ENCODE measurements around the gene CHL1. TPM values are rescaled to one million over a fixed set of nuclear protein-coding genes. Genes with fewer than 3 reads are reported as not detected.

Gene CHL1
- total and polyA plus RNA-seq, 8 donors, result 0.62 to 25.3 (median 10.5) TPM

GRCh38 chr3:217948-218347 lies 21.4 kb downstream of the CHL1 start:
- H3K9me3 ChIP-seq, result peaks cover 0 to 3% (median 0%) of the 10 kb centered on the region in 4 donors
- intact Hi-C loops (cut with DNase I; ENCODE audit: low total_unique reads), result no loop called here
- WGBS, 5 donors, result 50 to 85% (median 67%) methylated on average over 2 of the region's 2 CpGs

DNA sequence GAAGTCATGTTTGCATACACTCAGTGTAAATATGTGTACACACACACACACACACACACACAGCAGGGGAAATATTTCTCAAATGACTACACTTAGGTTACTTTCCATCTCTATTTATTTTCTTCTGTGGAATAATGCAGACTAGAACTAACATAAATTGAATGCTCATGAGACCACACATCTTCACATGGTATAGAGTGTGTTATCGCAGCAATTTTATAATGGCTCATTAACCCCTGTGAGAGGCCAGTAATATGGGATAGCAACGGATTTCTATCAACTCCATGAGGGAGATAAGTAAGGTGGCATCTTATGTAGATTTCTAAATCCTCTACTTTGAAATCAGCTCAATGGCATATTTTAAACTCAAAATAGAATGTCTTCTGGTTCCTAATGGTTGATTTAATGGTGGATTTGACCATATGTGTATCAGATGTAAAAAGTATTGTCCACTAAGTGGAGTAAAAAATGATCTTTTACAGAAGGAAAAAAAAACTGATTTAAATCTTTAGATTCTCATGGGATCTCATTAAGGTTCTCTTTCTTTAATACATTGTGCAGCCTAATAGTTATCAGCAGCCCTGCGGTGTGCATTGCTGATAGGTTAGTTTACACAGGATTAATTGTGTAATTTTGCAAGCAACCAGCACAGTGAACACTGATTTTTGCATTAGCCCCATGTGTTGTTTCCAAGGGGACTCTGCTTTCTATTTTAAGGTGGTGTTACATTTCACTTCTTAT lies 32.0 kb downstream of the CHL1 start:
- Histone ChIP-seq H3K27ac (no peak overlapping the region), H3K4me1 (no peaks in the 10 kb centered on the region), H3K9me3 (peaks cover 0 to 15% (median 8%) of the 10 kb centered on the region in 4 donors), H3K36me3 (no peaks in the 10 kb centered on the region), H3K27me3 (no peaks in the 10 kb centered on the region), H3K4me3 (no peak overlapping the region)
- no peak for DNase-seq
- TF ChIP-seq POLR2A (IDR thresholded peaks at IDR 0.05) (no peak), POLR2AphosphoS5 (IDR thresholded peaks at IDR 0.05) (no peak), EP300 (IDR thresholded peaks at IDR 0.05) (no peak)
- WGBS, 5 donors, result 50 to 67% (median 56%) methylated on average over 3 of the region's 3 CpGs
- intact Hi-C loops (cut with DNase I; ENCODE audit: low total_unique reads), result no loop called here

More at GRCh38 chr3:217948-218347, 21.4 kb downstream of the CHL1 start:
- TF ChIP-seq CTCF (IDR thresholded peaks at IDR 0.05), result no peak
- no peak for TF ChIP-seq POLR2AphosphoS5 (IDR thresholded peaks at IDR 0.05)
- no peak for TF ChIP-seq EP300 (IDR thresholded peaks at IDR 0.05)
- TF ChIP-seq POLR2A (IDR thresholded peaks at IDR 0.05), result no peak
- no peak overlapping the region for H3K27ac ChIP-seq
- H3K36me3 ChIP-seq, result no peaks in the 10 kb centered on the region
- no peak overlapping the region for H3K4me3 ChIP-seq
- no peaks in the 10 kb centered on the region for H3K27me3 ChIP-seq
- DNase-seq, result no peak
- no peaks in the 10 kb centered on the region for H3K4me1 ChIP-seq

DNA sequence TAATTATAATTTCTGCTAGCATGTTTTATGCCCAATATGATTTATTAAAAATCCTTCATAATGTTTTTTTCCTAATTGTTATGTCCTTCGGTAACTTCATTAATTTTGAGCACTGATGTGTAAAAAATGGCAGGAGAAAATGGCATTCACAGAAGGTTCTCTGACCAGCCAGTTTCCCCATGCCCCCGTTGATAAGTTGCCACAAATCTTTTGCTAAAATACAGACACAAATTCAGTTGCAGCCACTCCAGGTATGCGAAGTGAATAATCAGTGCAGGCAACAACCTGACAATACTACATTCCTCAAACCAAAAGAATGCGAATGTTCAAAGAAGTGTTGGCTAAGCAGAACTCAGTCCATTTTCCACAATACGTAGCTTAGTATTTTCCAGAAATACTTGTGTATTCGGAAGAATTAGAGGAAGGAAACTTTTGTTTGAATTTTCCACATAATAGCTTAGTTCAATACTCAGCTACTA lies 32.7 kb downstream of the CHL1 start:
- no peaks in the 10 kb centered on the region for H3K27me3 ChIP-seq
- no peaks in the 10 kb centered on the region for H3K4me1 ChIP-seq
- 35 to 55% (median 44%) methylated on average over 6 of the region's 6 CpGs for WGBS, 5 donors
- H3K4me3 ChIP-seq, result no peak overlapping the region
- H3K27ac ChIP-seq, result no peak overlapping the region
- no peak for TF ChIP-seq CTCF (IDR thresholded peaks at IDR 0.05)
- no peak for TF ChIP-seq EP300 (IDR thresholded peaks at IDR 0.05)
- no peak for TF ChIP-seq POLR2A (IDR thresholded peaks at IDR 0.05)
- no peak for TF ChIP-seq POLR2AphosphoS5 (IDR thresholded peaks at IDR 0.05)
- intact Hi-C loops (cut with DNase I; ENCODE audit: low total_unique reads), result no loop called here
- no peaks in the 10 kb centered on the region for H3K36me3 ChIP-seq
- H3K9me3 ChIP-seq, result peaks cover 0 to 9% (median 2%) of the 10 kb centered on the region in 4 donors
- DNase-seq, result no peak

DNA sequence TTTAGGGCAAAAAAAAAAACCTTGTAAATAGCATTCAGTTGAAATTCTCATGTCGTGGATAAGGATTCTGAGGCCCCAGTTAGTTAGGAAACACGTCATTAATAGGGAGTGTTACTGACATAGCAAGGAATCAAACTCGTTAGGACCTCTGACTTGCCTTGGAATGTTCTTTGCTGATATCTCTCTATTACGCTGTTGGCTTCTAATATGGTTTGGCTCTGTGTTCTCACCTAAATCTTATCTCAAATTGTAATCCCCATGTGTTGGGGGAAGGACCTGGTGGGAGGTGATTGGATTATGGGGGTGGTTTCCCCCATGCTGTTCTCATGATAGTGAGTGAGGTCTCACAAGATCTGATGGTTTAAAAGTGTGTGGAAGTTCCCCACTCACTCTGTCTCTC lies 40.3 kb downstream of the CHL1 start:
- Histone ChIP-seq H3K27ac (no peak overlapping the region), H3K36me3 (no peaks in the 10 kb centered on the region), H3K4me1 (no peaks in the 10 kb centered on the region), H3K9me3 (no peaks in the 10 kb centered on the region), H3K27me3 (no peaks in the 10 kb centered on the region), H3K4me3 (no peak overlapping the region)
- intact Hi-C loops (cut with DNase I; ENCODE audit: low total_unique reads), result no loop called here
- WGBS, 5 donors, result 42 to 69% (median 59%) methylated on average over 4 of the region's 4 CpGs
- TF ChIP-seq EP300 (IDR thresholded peaks at IDR 0.05) (no peak), CTCF (IDR thresholded peaks at IDR 0.05) (no peak), POLR2AphosphoS5 (IDR thresholded peaks at IDR 0.05) (no peak), POLR2A (IDR thresholded peaks at IDR 0.05) (no peak)
- DNase-seq, result no peak

Measured in stomach (tissue), 9 donors.